Natural killer cell (primary cell): Measurements from ENCODE around the gene SELENOP. TPM values are rescaled to one million over a fixed set of nuclear protein-coding genes. Genes with fewer than 3 reads are reported as not detected.

Experiments used
- ATAC-seq, 3 donors: fragments of 150-1000 bp in 2 of 3; fragments of 200-7000 bp in 1 of 3; cut with Tn5 transposase; 1 replicate in 1 of 3; 2 replicates in 2 of 3; pipeline ENCODE4 v1.10.0; 2021; ENCODE audit warnings: mild to moderate bottlenecking in 2 of 3, moderate library complexity in 2 of 3
- DNase-seq, 2 donors: peaks; one replicate each; pipeline versions ENCODE4 v3.0.0 to v3.0.0-alpha.2; 2013 to 2021; ENCODE audit warnings: mixed read lengths in 1 of 2
- H3K27ac ChIP-seq: one replicate; pipeline ENCODE4 v1.5.1; 2013; ENCODE audit warnings: mild to moderate bottlenecking, low read length
- H3K27me3 ChIP-seq: one replicate; pipeline ENCODE4 v1.6.1; 2013; ENCODE audit warnings: low read length; ENCODE audit not compliant: control insufficient read depth, insufficient read depth
- H3K36me3 ChIP-seq: one replicate; pipeline ENCODE4 v1.6.1; 2013; ENCODE audit warnings: low read length; ENCODE audit not compliant: control insufficient read depth, insufficient read depth
- H3K4me1 ChIP-seq: one replicate; pipeline ENCODE4 v1.6.1; 2013; ENCODE audit warnings: low read length; ENCODE audit not compliant: control insufficient read depth, insufficient read depth
- H3K4me3 ChIP-seq: one replicate; pipeline ENCODE4 v1.5.1; 2013; ENCODE audit warnings: low read length
- H3K9me3 ChIP-seq: one replicate; pipeline ENCODE4 v1.6.1; 2013; ENCODE audit warnings: low read length; ENCODE audit not compliant: control insufficient read depth, insufficient read depth
- H3K27ac Mint-ChIP-seq, 2 donors: one replicate each; pipeline ENCODE4 v1.8.0; 2022; ENCODE audit warnings: mild to moderate bottlenecking in 2 of 2, mixed read lengths in 2 of 2, moderate library complexity in 1 of 2
- H3K27me3 Mint-ChIP-seq, 2 donors: one replicate each; pipeline ENCODE4 v1.8.0; 2022; ENCODE audit warnings: low read depth in 2 of 2, mixed read lengths in 2 of 2
- H3K36me3 Mint-ChIP-seq: one replicate; pipeline ENCODE4 v1.8.0; 2022; ENCODE audit warnings: mixed read lengths
- H3K4me1 Mint-ChIP-seq, 2 donors: one replicate each; pipeline ENCODE4 v1.8.0; 2022; ENCODE audit warnings: mixed read lengths in 2 of 2
- H3K4me3 Mint-ChIP-seq: one replicate; pipeline ENCODE4 v1.8.0; 2022; ENCODE audit warnings: mild to moderate bottlenecking, moderate library complexity, mixed read lengths
- H3K9me3 Mint-ChIP-seq, 2 donors: one replicate each; pipeline ENCODE4 v1.8.0; 2022; ENCODE audit warnings: mixed read lengths in 2 of 2
- WGBS: methylation state at CpG from one replicate; pipeline ENCODE4 v1.1.7; 2013; ENCODE audit warnings: missing lambda C conversion rate; ENCODE audit not compliant: insufficient coverage; 5-methylcytosine and 5-hydroxymethylcytosine counted together
- intact Hi-C: fragments of 100-400 bp; cut with micrococcal nuclease; formaldehyde crosslinking; loops from one replicate; pipeline ENCODE4 v1.14.2; 2022
- total RNA-seq, 4 donors: library from RNA; stranded (reverse); fragments of 120-200 nt in 1 of 4; gene quantifications; one replicate each; pipeline versions ENCODE4 v1.2.3 to v1.2.4, GENCODE V29; 2013 to 2022
- TF ChIP-seq, protein P1 (sequence below): fragments of 200-600 bp; IDR thresholded peaks from one replicate; pipeline ENCODE4 v1.8.0; 2022; ENCODE audit warnings: antibody characterized with exemption

SELENOP gene
- total RNA-seq, 3 donors from 2014 or later (not counting 1 experiment from before 2014, with no cell fraction given), result 0.75 to 1.8 (median 1.1) TPM

GRCh38 chr5:42839196-42839595, 27.5 kb upstream of the SELENOP start:
- WGBS, result 82% methylated on average over 2 of the region's 3 CpGs
- H3K4me1 Mint-ChIP-seq, result no peaks in the 10 kb centered on the region
- H3K36me3 Mint-ChIP-seq, result no peaks in the 10 kb centered on the region
- H3K4me3 ChIP-seq, result no peak overlapping the region
- no peak overlapping the region for H3K4me3 Mint-ChIP-seq
- no peaks in the 10 kb centered on the region for H3K4me1 ChIP-seq
- no peaks in the 10 kb centered on the region for H3K36me3 ChIP-seq
- no peaks in the 10 kb centered on the region for H3K27me3 ChIP-seq
- H3K27ac Mint-ChIP-seq, result no peak overlapping the region
- no peak for DNase-seq
- peaks cover 0 to 3% of the 10 kb centered on the region in 2 donors for H3K27me3 Mint-ChIP-seq
- intact Hi-C loops, result no loop called here
- H3K9me3 Mint-ChIP-seq, result no peaks in the 10 kb centered on the region
- ATAC-seq, result no peak
- H3K27ac ChIP-seq, result no peak overlapping the region
- TF ChIP-seq, protein P1, sequence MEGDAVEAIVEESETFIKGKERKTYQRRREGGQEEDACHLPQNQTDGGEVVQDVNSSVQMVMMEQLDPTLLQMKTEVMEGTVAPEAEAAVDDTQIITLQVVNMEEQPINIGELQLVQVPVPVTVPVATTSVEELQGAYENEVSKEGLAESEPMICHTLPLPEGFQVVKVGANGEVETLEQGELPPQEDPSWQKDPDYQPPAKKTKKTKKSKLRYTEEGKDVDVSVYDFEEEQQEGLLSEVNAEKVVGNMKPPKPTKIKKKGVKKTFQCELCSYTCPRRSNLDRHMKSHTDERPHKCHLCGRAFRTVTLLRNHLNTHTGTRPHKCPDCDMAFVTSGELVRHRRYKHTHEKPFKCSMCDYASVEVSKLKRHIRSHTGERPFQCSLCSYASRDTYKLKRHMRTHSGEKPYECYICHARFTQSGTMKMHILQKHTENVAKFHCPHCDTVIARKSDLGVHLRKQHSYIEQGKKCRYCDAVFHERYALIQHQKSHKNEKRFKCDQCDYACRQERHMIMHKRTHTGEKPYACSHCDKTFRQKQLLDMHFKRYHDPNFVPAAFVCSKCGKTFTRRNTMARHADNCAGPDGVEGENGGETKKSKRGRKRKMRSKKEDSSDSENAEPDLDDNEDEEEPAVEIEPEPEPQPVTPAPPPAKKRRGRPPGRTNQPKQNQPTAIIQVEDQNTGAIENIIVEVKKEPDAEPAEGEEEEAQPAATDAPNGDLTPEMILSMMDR, result no peak
- no peaks in the 10 kb centered on the region for H3K9me3 ChIP-seq

- 79% methylated on average over 2 of the region's 3 CpGs for WGBS
- no peaks in the 10 kb centered on the region for H3K9me3 ChIP-seq
- intact Hi-C loops, result no loop called here
- DNase-seq (no peak), ATAC-seq (no peak)
- H3K4me1 ChIP-seq, result no peaks in the 10 kb centered on the region
- peaks cover 0 to 9% of the 10 kb centered on the region in 2 donors for H3K27me3 Mint-ChIP-seq
- TF ChIP-seq, protein P1, result no peak
- H3K36me3 Mint-ChIP-seq, result no peaks in the 10 kb centered on the region
- H3K27ac ChIP-seq, result no peak overlapping the region
- no peaks in the 10 kb centered on the region for H3K4me1 Mint-ChIP-seq
- H3K27ac Mint-ChIP-seq, result no peak overlapping the region
- no peak overlapping the region for H3K4me3 ChIP-seq
- H3K9me3 Mint-ChIP-seq, result no peaks in the 10 kb centered on the region
- H3K27me3 ChIP-seq, result no peaks in the 10 kb centered on the region
- no peak overlapping the region for H3K4me3 Mint-ChIP-seq
- H3K36me3 ChIP-seq, result no peaks in the 10 kb centered on the region
Observed at GRCh38 chr5:42837601-42838000, 25.9 kb upstream of the SELENOP start.

DNA sequence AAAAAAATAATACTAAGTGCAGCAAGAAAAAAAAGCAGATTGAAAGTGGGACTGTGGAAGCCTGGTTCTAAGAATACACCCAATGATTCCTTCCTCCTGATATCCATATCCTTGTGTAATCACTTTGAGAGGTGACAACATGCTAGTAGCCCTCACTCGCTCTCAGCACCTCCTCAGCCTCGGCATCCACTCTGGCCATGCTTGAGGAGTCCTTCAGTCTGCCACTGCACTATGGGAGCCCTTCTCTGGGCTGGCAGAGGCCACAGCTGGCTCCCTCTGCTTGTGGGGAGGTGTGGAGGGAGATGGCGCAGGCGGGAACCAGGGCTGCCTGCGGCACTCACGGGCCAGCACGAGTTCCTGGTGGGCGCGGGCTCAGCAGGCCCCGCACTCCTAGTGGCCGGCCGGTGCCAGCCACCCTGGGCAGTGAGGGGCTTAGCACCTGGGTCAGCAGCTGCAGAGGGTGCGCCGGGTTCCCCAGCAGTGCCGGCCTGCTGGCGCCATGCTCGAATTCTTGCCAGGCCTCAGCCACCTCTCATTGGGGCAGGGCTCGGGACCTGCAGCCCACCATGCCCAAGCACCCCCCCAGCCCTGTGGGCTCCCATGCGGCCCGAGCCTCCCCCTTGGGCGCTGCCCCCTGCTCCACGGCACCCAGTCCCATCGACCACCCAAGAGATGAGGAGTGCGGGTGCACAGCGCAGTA, 24.5 kb upstream of the SELENOP start:
- no peak overlapping the region for H3K27ac Mint-ChIP-seq
- no peak overlapping the region for H3K4me3 Mint-ChIP-seq
- no peak for ATAC-seq
- H3K27me3 Mint-ChIP-seq, result peaks cover 0 to 12% of the 10 kb centered on the region in 2 donors
- WGBS, result 97% methylated on average over 25 of the region's 25 CpGs
- Histone ChIP-seq H3K4me1 (no peaks in the 10 kb centered on the region), H3K27ac (no peak overlapping the region), H3K9me3 (no peaks in the 10 kb centered on the region), H3K4me3 (no peak overlapping the region), H3K36me3 (no peaks in the 10 kb centered on the region), H3K27me3 (no peaks in the 10 kb centered on the region)
- TF ChIP-seq, protein P1, result no peak
- intact Hi-C loops, result no loop called here
- DNase-seq, result no peak
- H3K9me3 Mint-ChIP-seq, result no peaks in the 10 kb centered on the region
- H3K36me3 Mint-ChIP-seq, result no peaks in the 10 kb centered on the region
- H3K4me1 Mint-ChIP-seq, result no peaks in the 10 kb centered on the region

GRCh38 chr5:42832060-42832459, 20.4 kb upstream of the SELENOP start:
- 92% methylated on average over 5 of the region's 5 CpGs for WGBS
- TF ChIP-seq, protein P1, result no peak
- no peak overlapping the region for H3K27ac Mint-ChIP-seq

More at GRCh38 chr5:42832060-42832459, 20.4 kb upstream of the SELENOP start:
- ATAC-seq, result no peak
- Histone ChIP-seq H3K27me3 (no peaks in the 10 kb centered on the region), H3K27ac (no peak overlapping the region), H3K9me3 (no peaks in the 10 kb centered on the region), H3K4me1 (no peaks in the 10 kb centered on the region), H3K4me3 (no peak overlapping the region), H3K36me3 (no peaks in the 10 kb centered on the region)
- intact Hi-C loops, result no loop called here
- no peaks in the 10 kb centered on the region for H3K36me3 Mint-ChIP-seq
- peaks cover 0 to 11% of the 10 kb centered on the region in 2 donors for H3K27me3 Mint-ChIP-seq
- H3K4me1 Mint-ChIP-seq, result no peaks in the 10 kb centered on the region
- H3K4me3 Mint-ChIP-seq, result no peak overlapping the region
- H3K9me3 Mint-ChIP-seq, result no peaks in the 10 kb centered on the region
- no peak for DNase-seq
